Gastrocnemius medialis (tissue), 4 donors: ENCODE results near the gene RBBP8NL. TPM values are rescaled to one million over a fixed set of nuclear protein-coding genes. Genes with fewer than 3 reads are reported as not detected.

ENCODE experiments used
- ATAC-seq, 2 donors: fragments of 150-250 bp; one replicate each; pipeline ENCODE4 v1.9.1; 2016
- DNase-seq, 2 donors: peaks; one replicate each; pipeline ENCODE4 v3.0.0-alpha.2; 2019
- H3K27ac ChIP-seq, 4 donors: fragments of 200-600 bp; sonication (generic); 1 replicate in 1 of 4; 2 replicates in 3 of 4; pipeline ENCODE4 v1.5.1; 2016 to 2018; ENCODE audit warnings: mild to moderate bottlenecking in 2 of 4, moderate library complexity in 1 of 4
- H3K27me3 ChIP-seq, 3 donors: fragments of 200-600 bp; sonication (generic) in 2 of 3; 1 replicate in 1 of 3; 2 replicates in 2 of 3; pipeline versions ENCODE4 v1.5.1 to v1.6.0; 2016 to 2019; ENCODE audit warnings: mild to moderate bottlenecking in 1 of 3, moderate library complexity in 1 of 3
- H3K36me3 ChIP-seq, 2 donors: fragments of 200-600 bp; sonication (generic) in 1 of 2; one replicate each; pipeline ENCODE4 v1.5.1; 2017 to 2018
- H3K4me1 ChIP-seq, 2 donors: fragments of 200-600 bp; sonication (generic) in 1 of 2; one replicate each; pipeline ENCODE4 v1.5.1; 2016 to 2017; ENCODE audit warnings: mild to moderate bottlenecking in 2 of 2
- H3K4me3 ChIP-seq, 4 donors: fragments of 200-600 bp; sonication (generic) in 3 of 4; 1 replicate in 1 of 4; 2 replicates in 3 of 4; pipeline ENCODE4 v1.5.1; 2016 to 2019; ENCODE audit warnings: mild to moderate bottlenecking in 2 of 4
- H3K9me3 ChIP-seq, 3 donors: fragments of 200-600 bp; sonication (generic) in 2 of 3; 1 replicate in 1 of 3; 2 replicates in 2 of 3; pipeline ENCODE4 v1.5.1; 2016 to 2019
- POLR2A ChIP-seq, 2 donors: fragments of 450-650 bp; IDR thresholded peaks; one replicate each; pipeline ENCODE4 v1.6.1; 2017; ENCODE audit warnings: antibody characterized with exemption in 2 of 2, mild to moderate bottlenecking in 2 of 2, moderate library complexity in 2 of 2
- in situ Hi-C, 4 donors: fragments of 200-750 bp; cut with MboI; loops; one replicate each; pipeline versions ENCODE4 v1.15.0 to v1.8.0; 2017; ENCODE audit warnings: low sequenced_read_pairs in 4 of 4
- intact Hi-C: fragments of 100-400 bp; cut with DNase I; formaldehyde crosslinking; loops from one replicate; pipeline ENCODE4 v1.15.1; 2023; ENCODE audit warnings: low total_unique reads
- total RNA-seq, 4 donors: library from RNA; depleted of rRNA; stranded (reverse); fragments of >200 nt; gene quantifications; one replicate each; pipeline versions ENCODE4 v1.1.0 to v1.2.3, GENCODE V29; 2016
- TF ChIP-seq, protein P1 (sequence below), 5 experiments: fragments of 450-650 bp in 3 of 5; fragments of 200-600 bp in 2 of 5; sonication (generic) in 2 of 5; IDR thresholded peaks in 4 of 5; conservative IDR thresholded peaks in 1 of 5; 1 replicate in 4 of 5; 2 replicates in 1 of 5; pipeline ENCODE4 v1.5.1; 2016 to 2019; ENCODE audit warnings: antibody characterized with exemption in 5 of 5, mild to moderate bottlenecking in 3 of 5, moderate library complexity in 3 of 5

The RBBP8NL gene
- total RNA-seq, 4 donors from 2014 or later = not detected

DNA sequence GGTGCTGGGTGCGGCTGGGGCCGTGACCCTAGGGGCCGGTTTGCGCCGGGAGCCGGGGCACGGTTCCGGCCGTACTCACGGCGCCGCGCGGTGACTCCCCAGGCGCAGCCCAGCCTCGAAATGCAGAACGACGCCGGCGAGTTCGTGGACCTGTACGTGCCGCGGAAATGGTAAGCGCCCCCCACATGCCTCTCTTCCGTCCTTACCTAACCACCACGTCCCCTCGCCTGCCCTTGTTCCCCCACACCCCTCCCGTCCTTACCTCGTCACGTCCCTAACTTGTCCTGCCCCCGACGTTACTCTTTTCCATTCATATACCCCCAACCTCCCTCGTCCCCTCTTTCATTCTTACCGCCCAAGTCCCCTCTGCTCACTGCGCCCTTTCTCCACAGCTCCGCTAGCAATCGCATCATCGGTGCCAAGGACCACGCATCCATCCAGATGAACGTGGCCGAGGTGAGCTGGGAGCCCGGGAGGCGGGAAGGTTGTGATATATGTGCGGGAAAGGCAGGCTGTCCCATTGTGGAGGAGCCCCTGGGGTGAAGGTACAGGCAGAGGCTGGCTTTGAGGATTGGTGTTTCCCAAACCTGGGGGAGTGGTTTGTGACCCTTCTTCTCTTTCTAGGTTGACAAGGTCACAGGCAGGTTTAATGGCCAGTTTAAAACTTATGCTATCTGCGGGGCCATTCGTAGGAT lies 40.0 kb downstream of the RBBP8NL start:
- DNase-seq (no peak), ATAC-seq (peak in 1 of 2 donors; percentile 17)
- TF ChIP-seq, protein P1, sequence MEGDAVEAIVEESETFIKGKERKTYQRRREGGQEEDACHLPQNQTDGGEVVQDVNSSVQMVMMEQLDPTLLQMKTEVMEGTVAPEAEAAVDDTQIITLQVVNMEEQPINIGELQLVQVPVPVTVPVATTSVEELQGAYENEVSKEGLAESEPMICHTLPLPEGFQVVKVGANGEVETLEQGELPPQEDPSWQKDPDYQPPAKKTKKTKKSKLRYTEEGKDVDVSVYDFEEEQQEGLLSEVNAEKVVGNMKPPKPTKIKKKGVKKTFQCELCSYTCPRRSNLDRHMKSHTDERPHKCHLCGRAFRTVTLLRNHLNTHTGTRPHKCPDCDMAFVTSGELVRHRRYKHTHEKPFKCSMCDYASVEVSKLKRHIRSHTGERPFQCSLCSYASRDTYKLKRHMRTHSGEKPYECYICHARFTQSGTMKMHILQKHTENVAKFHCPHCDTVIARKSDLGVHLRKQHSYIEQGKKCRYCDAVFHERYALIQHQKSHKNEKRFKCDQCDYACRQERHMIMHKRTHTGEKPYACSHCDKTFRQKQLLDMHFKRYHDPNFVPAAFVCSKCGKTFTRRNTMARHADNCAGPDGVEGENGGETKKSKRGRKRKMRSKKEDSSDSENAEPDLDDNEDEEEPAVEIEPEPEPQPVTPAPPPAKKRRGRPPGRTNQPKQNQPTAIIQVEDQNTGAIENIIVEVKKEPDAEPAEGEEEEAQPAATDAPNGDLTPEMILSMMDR (IDR thresholded peaks at IDR 0.05 in 4 of 5, conservative IDR thresholded peaks at IDR 0.05 in 1 of 5) = no peak
- TF ChIP-seq POLR2A (IDR thresholded peaks at IDR 0.05) = no peak
- intact Hi-C loops (loop anchor here (1.0 to 10.0 kb wide), 4 partner anchors 19 to 203 kb away; partner anchors contain the start of genes ADRM1, CABLES2 and MTG2), in situ Hi-C loops (loop anchor here (10.0 to 25.0 kb wide), 5 partner anchors 83 to 375 kb away; partner anchors contain the start of genes ADRM1 (in 1 of the 4) and MTG2 (in 1 of the 4))
- Histone ChIP-seq H3K9me3 (no peaks in the 10 kb centered on the region), H3K4me1 (peaks cover 24 to 32% of the 10 kb centered on the region in 2 donors), H3K4me3 (peak overlapping the region; percentile 80 to 100 (median 95)), H3K27ac (peak overlapping the region; percentile 87 to 99 (median 96)), H3K36me3 (peaks cover 0 to 32% of the 10 kb centered on the region in 2 donors), H3K27me3 (no peaks in the 10 kb centered on the region)

- DNase-seq (peak; percentile 91), ATAC-seq (peak; percentile 90 to 91)
- TF ChIP-seq, protein P1 (IDR thresholded peaks at IDR 0.05 in 4 of 5, conservative IDR thresholded peaks at IDR 0.05 in 1 of 5) = peak in 1 of 5 experiments; percentile 16
- peak; percentile 91 to 97 for TF ChIP-seq POLR2A (IDR thresholded peaks at IDR 0.05)
- Histone ChIP-seq H3K36me3 (peaks cover 0 to 32% of the 10 kb centered on the region in 2 donors), H3K27ac (peak within 1 kb of the TSS; percentile 87 to 99 (median 96)), H3K4me1 (peaks cover 24 to 33% of the 10 kb centered on the region in 2 donors), H3K27me3 (no peaks in the 10 kb centered on the region), H3K9me3 (no peaks in the 10 kb centered on the region), H3K4me3 (peak within 1 kb of the TSS; percentile 80 to 100 (median 95))
- intact Hi-C loops (loop anchor here (1.0 to 10.0 kb wide), 4 partner anchors 20 to 202 kb away; partner anchors contain the start of genes ADRM1, CABLES2 and MTG2), in situ Hi-C loops (loop anchor here (10.0 to 25.0 kb wide), 5 partner anchors 82 to 374 kb away; partner anchors contain the start of genes ADRM1 (in 1 of the 4) and MTG2 (in 1 of the 4))
These were observed 40.7 kb downstream of the RBBP8NL start, which contains the start of gene RPS21 for GRCh38 chr20:62386383-62387218. TSS of gene RPS21 (plus strand) at chr20:62387103. CDS start at chr20:62387339, 236 bp downstream.

- in situ Hi-C loops (loop anchor here (5.0 to 25.0 kb wide), 6 partner anchors 78 to 370 kb away; partner anchors contain the start of genes ADRM1 (in 1 of the 4) and MTG2 (in 1 of the 4)), intact Hi-C loops (loop anchor here (1.0 to 10.0 kb wide), 2 partner anchors 80 to 198 kb away; partner anchors contain the start of genes ADRM1 and MTG2)
- DNase-seq = peak; percentile 52 to 82
- TF ChIP-seq, protein P1 (IDR thresholded peaks at IDR 0.05 in 4 of 5, conservative IDR thresholded peaks at IDR 0.05 in 1 of 5) = peak; percentile 93 to 98 (median 93)
- no peak for TF ChIP-seq POLR2A (IDR thresholded peaks at IDR 0.05)
- Histone ChIP-seq H3K9me3 (no peaks in the 10 kb centered on the region), H3K27ac (peak overlapping the region; percentile 66 to 79 (median 75)), H3K36me3 (no peaks in the 10 kb centered on the region), H3K4me3 (no peak overlapping the region), H3K27me3 (no peaks in the 10 kb centered on the region), H3K4me1 (peaks cover 16 to 23% of the 10 kb centered on the region in 2 donors)
- peak; percentile 63 to 64 for ATAC-seq
These were observed 44.8 kb downstream of the RBBP8NL start for GRCh38 chr20:62382306-62383198.
